Stimulated activated CD4-positive, alpha-beta T cell treated with anti-CD3 and anti-CD28 coated beads, TNF-alpha, amount 100 ng/mL, for 48 hours (primary cell): ENCODE measurements around the gene AP5S1.

ENCODE experiments used
- DNase-seq, 3 donors: peaks; one replicate each; pipeline ENCODE4 v3.0.0-alpha.2; 2020; ENCODE audit warnings: low read depth in 3 of 3

The AP5S1 gene

DNA sequence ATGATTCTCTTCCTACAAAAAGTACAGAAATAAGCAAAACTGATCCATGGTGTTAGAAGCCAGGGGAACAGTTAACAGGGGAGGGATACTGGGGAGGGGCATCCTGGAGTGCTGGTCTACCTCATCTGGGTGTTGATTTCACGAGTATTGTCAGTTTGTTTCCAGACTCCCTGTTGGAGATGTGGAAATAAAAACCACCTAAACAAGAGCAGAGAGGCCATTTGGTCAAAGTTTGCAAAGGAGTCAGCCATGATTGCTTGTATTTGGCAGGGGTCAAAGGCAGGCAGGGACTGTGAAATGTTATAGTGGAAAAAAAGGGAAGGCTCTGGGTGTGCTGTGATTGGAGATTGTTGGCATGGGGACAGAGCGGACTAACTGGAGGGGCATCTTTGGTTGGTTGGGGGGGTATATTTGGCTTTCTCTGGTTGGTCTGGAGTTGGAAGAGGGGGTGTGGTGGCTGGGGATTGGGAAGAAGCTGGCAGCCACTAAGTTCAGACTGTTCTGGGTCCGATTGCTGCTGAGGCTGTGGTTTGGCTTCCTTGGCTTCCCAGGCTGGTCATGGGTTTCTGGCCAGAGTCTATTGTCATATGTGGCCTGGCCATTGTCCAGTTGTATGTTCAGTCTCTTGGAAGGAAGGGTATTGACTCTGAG, 54.0 kb downstream of the AP5S1 start:
- DNase-seq: no peak

DNA sequence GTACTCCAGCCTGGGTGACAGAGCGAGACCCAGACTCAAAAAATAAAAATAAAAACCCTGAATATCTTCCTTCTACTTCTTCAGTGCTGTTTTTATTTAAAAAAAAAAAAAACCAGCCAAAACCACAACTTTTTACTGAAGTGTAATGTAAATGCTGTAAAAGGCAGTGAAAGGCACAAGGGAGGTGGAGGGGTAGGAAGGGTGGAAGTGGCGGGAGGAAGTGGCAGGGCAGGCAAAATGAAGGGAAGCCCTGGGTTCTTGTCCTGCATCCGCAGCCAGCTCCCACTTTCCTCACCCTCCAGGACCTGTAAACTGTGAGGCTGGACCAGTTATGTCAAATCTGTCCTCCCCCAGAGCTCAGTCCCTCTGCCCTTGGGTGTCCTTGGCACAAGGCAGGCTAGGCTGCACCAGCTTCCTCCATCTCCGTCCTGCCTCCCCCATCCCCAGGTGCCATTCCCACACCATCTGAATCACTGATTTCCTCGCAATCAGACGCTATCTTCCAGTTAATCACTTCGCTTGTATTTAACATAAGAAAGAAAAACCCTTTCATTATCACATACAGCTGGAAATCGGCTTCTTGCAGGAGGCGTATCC, 55.1 kb downstream of the AP5S1 start:
- DNase-seq: no peak

DNA sequence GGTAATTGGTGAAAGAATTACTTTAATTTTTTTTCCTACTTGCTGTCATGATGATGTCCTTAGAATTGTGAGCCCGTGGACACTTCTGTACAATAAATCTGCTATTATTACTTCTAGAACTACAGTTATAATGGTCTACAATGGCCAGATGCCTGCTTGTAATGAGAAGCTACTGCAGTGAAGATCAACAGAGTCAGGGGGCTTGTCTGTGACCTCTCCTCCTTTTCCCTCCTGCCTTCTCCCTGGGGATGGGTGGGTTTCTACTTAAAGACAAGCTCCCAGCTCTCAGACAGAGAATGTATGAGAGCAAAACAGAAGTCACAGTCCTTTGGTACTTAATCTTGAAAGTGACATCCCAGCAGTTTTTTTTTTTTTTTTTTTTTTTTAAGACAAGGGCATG, 55.7 kb downstream of the AP5S1 start:
- DNase-seq: no peak

DNA sequence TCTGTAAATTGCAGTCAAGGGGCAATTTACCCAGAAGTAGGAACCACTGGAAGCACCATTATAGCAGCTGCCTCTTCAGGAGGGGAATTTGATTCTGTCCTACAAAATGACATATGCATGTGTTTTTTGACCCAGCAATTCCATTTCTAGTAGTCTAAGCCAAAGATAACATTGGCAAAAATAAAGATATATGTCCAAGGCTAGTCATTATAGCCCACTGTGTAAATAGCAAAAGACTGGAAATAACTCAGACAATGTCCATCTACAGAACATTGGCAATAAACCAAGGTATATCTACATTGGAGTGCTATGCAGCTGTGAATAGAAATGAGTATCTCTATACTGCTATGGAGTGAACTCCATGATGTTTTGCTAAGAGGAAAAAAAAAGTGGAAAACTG, 56.3 kb downstream of the AP5S1 start:
- no peak for DNase-seq
